Activated naive CD4-positive, alpha-beta T cell treated with anti-CD3 and anti-CD28 coated beads, Interleukin-2, amount 50 U/mL, for 24 hours (primary cell): ENCODE results near the gene NLRP11.

Experiments
- H3K27ac Mint-ChIP-seq: one replicate; pipeline ENCODE4 v1.8.0; 2021; ENCODE audit warnings: mild to moderate bottlenecking, mixed read lengths
- H3K27me3 Mint-ChIP-seq: one replicate; pipeline ENCODE4 v1.8.0; 2021; ENCODE audit warnings: mixed read lengths
- H3K36me3 Mint-ChIP-seq: one replicate; pipeline ENCODE4 v1.8.0; 2021; ENCODE audit warnings: mixed read lengths
- H3K4me1 Mint-ChIP-seq: one replicate; pipeline ENCODE4 v1.8.0; 2021; ENCODE audit warnings: mixed read lengths
- H3K4me3 Mint-ChIP-seq: one replicate; pipeline ENCODE4 v1.8.0; 2021; ENCODE audit warnings: mild to moderate bottlenecking, mixed read lengths
- H3K9me3 Mint-ChIP-seq: one replicate; pipeline ENCODE4 v1.8.0; 2021; ENCODE audit warnings: mixed read lengths

Gene NLRP11

GRCh38 chr19:55831846-55832245, at the start of gene NLRP11:
TSS of gene NLRP11 (minus strand) at chr19:55831999. CDS start at chr19:55818174, 13,825 bp downstream.
- H3K4me3 Mint-ChIP-seq, result no peak within 1 kb of the TSS
- H3K27me3 Mint-ChIP-seq, result peaks cover 4% of the 10 kb centered on the region

GRCh38 chr19:55877211-55877610, 45.4 kb upstream of the NLRP11 start:
- H3K36me3 Mint-ChIP-seq, result no peaks in the 10 kb centered on the region
- peaks cover 15% of the 10 kb centered on the region for H3K9me3 Mint-ChIP-seq
- peaks cover 2% of the 10 kb centered on the region for H3K27me3 Mint-ChIP-seq
- no peaks in the 10 kb centered on the region for H3K4me1 Mint-ChIP-seq
- no peak overlapping the region for H3K4me3 Mint-ChIP-seq
- H3K27ac Mint-ChIP-seq, result no peak overlapping the region

More at GRCh38 chr19:55831846-55832245, at the start of gene NLRP11:
- H3K36me3 Mint-ChIP-seq, result no peaks in the 10 kb centered on the region
- no peaks in the 10 kb centered on the region for H3K4me1 Mint-ChIP-seq
- no peak within 1 kb of the TSS for H3K27ac Mint-ChIP-seq
- peaks cover 5% of the 10 kb centered on the region for H3K9me3 Mint-ChIP-seq

GRCh38 chr19:55870736-55871135, 38.9 kb upstream of the NLRP11 start:
- peaks cover 12% of the 10 kb centered on the region for H3K27me3 Mint-ChIP-seq
- no peaks in the 10 kb centered on the region for H3K4me1 Mint-ChIP-seq
- no peak overlapping the region for H3K4me3 Mint-ChIP-seq
- H3K27ac Mint-ChIP-seq, result no peak overlapping the region
- peaks cover 31% of the 10 kb centered on the region for H3K9me3 Mint-ChIP-seq
- no peaks in the 10 kb centered on the region for H3K36me3 Mint-ChIP-seq

GRCh38 chr19:55867101-55867500, 35.3 kb upstream of the NLRP11 start:
- H3K4me3 Mint-ChIP-seq, result no peak overlapping the region
- H3K36me3 Mint-ChIP-seq, result no peaks in the 10 kb centered on the region
- peaks cover 11% of the 10 kb centered on the region for H3K27me3 Mint-ChIP-seq
- H3K4me1 Mint-ChIP-seq, result no peaks in the 10 kb centered on the region
- H3K9me3 Mint-ChIP-seq, result peaks cover 21% of the 10 kb centered on the region
- no peak overlapping the region for H3K27ac Mint-ChIP-seq

- Mint-ChIP-seq H3K27me3 (peaks cover 12% of the 10 kb centered on the region), H3K9me3 (peaks cover 20% of the 10 kb centered on the region), H3K36me3 (no peaks in the 10 kb centered on the region), H3K4me3 (no peak overlapping the region), H3K27ac (no peak overlapping the region), H3K4me1 (no peaks in the 10 kb centered on the region)
Observed at GRCh38 chr19:55866521-55866920, 34.7 kb upstream of the NLRP11 start.

- Mint-ChIP-seq H3K27ac (no peak overlapping the region), H3K4me3 (no peak overlapping the region), H3K9me3 (no peaks in the 10 kb centered on the region), H3K36me3 (no peaks in the 10 kb centered on the region), H3K27me3 (peaks cover 1% of the 10 kb centered on the region), H3K4me1 (no peaks in the 10 kb centered on the region)
Observed at GRCh38 chr19:55858969-55859368, 27.2 kb upstream of the NLRP11 start.

- no peaks in the 10 kb centered on the region for H3K4me1 Mint-ChIP-seq
- no peak overlapping the region for H3K4me3 Mint-ChIP-seq
- H3K27me3 Mint-ChIP-seq, result peaks cover 1% of the 10 kb centered on the region
- H3K36me3 Mint-ChIP-seq, result no peaks in the 10 kb centered on the region
- no peak overlapping the region for H3K27ac Mint-ChIP-seq
- no peaks in the 10 kb centered on the region for H3K9me3 Mint-ChIP-seq
Observed at GRCh38 chr19:55858401-55858800, 26.6 kb upstream of the NLRP11 start.

- Mint-ChIP-seq H3K9me3 (no peaks in the 10 kb centered on the region), H3K36me3 (no peaks in the 10 kb centered on the region), H3K4me1 (no peaks in the 10 kb centered on the region), H3K27ac (no peak overlapping the region), H3K4me3 (no peak overlapping the region), H3K27me3 (peaks cover 1% of the 10 kb centered on the region)
Observed at GRCh38 chr19:55857974-55858373, 26.2 kb upstream of the NLRP11 start.

GRCh38 chr19:55857149-55857548, 25.4 kb upstream of the NLRP11 start:
- H3K4me1 Mint-ChIP-seq, result no peaks in the 10 kb centered on the region
- H3K36me3 Mint-ChIP-seq, result no peaks in the 10 kb centered on the region
- no peak overlapping the region for H3K27ac Mint-ChIP-seq
- H3K9me3 Mint-ChIP-seq, result no peaks in the 10 kb centered on the region
- no peak overlapping the region for H3K4me3 Mint-ChIP-seq
- H3K27me3 Mint-ChIP-seq, result peaks cover 1% of the 10 kb centered on the region

GRCh38 chr19:55855160-55855559, 23.4 kb upstream of the NLRP11 start:
- Mint-ChIP-seq H3K27me3 (no peaks in the 10 kb centered on the region), H3K4me1 (no peaks in the 10 kb centered on the region), H3K9me3 (no peaks in the 10 kb centered on the region), H3K27ac (no peak overlapping the region), H3K36me3 (no peaks in the 10 kb centered on the region), H3K4me3 (no peak overlapping the region)

- Mint-ChIP-seq H3K27ac (no peak overlapping the region), H3K4me3 (no peak overlapping the region), H3K9me3 (peaks cover 16% of the 10 kb centered on the region), H3K27me3 (peaks cover 1% of the 10 kb centered on the region), H3K36me3 (no peaks in the 10 kb centered on the region), H3K4me1 (no peaks in the 10 kb centered on the region)
Observed at GRCh38 chr19:55838906-55839305, 7.1 kb upstream of the NLRP11 start.

- Mint-ChIP-seq H3K27me3 (peaks cover 1% of the 10 kb centered on the region), H3K4me1 (no peaks in the 10 kb centered on the region), H3K4me3 (no peak overlapping the region), H3K36me3 (no peaks in the 10 kb centered on the region), H3K27ac (no peak overlapping the region), H3K9me3 (peaks cover 16% of the 10 kb centered on the region)
Observed at GRCh38 chr19:55838251-55838650, 6.5 kb upstream of the NLRP11 start.

GRCh38 chr19:55836340-55836739, 4.5 kb upstream of the NLRP11 start, which contains the start of gene NLRP4:
TSS of gene NLRP4 (plus strand) at chr19:55836540. CDS start at chr19:55852081, 15,541 bp downstream.
- Mint-ChIP-seq H3K27me3 (peaks cover 3% of the 10 kb centered on the region), H3K36me3 (no peaks in the 10 kb centered on the region)

GRCh38 chr19:55832676-55833075, 877 bp upstream of the NLRP11 start:
- Mint-ChIP-seq H3K4me1 (no peaks in the 10 kb centered on the region), H3K36me3 (no peaks in the 10 kb centered on the region), H3K9me3 (peaks cover 6% of the 10 kb centered on the region), H3K27ac (no peak overlapping the region), H3K27me3 (peaks cover 4% of the 10 kb centered on the region), H3K4me3 (no peak overlapping the region)

More at GRCh38 chr19:55836340-55836739, 4.5 kb upstream of the NLRP11 start, which contains the start of gene NLRP4:
- Mint-ChIP-seq H3K4me1 (no peaks in the 10 kb centered on the region), H3K9me3 (peaks cover 10% of the 10 kb centered on the region), H3K27ac (no peak within 1 kb of the TSS), H3K4me3 (no peak within 1 kb of the TSS)

- peaks cover 4% of the 10 kb centered on the region for H3K27me3 Mint-ChIP-seq
- no peaks in the 10 kb centered on the region for H3K36me3 Mint-ChIP-seq
- no peak overlapping the region for H3K4me3 Mint-ChIP-seq
- no peak overlapping the region for H3K27ac Mint-ChIP-seq
- no peaks in the 10 kb centered on the region for H3K4me1 Mint-ChIP-seq
- H3K9me3 Mint-ChIP-seq, result no peaks in the 10 kb centered on the region
Observed at GRCh38 chr19:55830656-55831055, 1.1 kb downstream of the NLRP11 start.

- Mint-ChIP-seq H3K9me3 (no peaks in the 10 kb centered on the region), H3K36me3 (no peaks in the 10 kb centered on the region), H3K27ac (no peak overlapping the region), H3K4me1 (no peaks in the 10 kb centered on the region), H3K27me3 (peaks cover 8% of the 10 kb centered on the region), H3K4me3 (no peak overlapping the region)
Observed at GRCh38 chr19:55820037-55820436, 11.8 kb downstream of the NLRP11 start.

- Mint-ChIP-seq H3K27ac (no peak overlapping the region), H3K27me3 (peaks cover 17% of the 10 kb centered on the region), H3K4me1 (no peaks in the 10 kb centered on the region), H3K9me3 (no peaks in the 10 kb centered on the region), H3K4me3 (no peak overlapping the region), H3K36me3 (no peaks in the 10 kb centered on the region)
Observed at GRCh38 chr19:55813906-55814305, 17.9 kb downstream of the NLRP11 start.
